Tibial nerve (tissue), 4 donors: Measurements from ENCODE around the gene CNST. TPM values are rescaled to one million over a fixed set of nuclear protein-coding genes. Genes with fewer than 3 reads are reported as not detected.

ENCODE experiments used
- DNase-seq, 2 donors: peaks; one replicate each; pipeline ENCODE4 v3.0.0-alpha.2; 2019; ENCODE audit warnings: low spot score in 2 of 2
- H3K27ac ChIP-seq, 4 donors: fragments of 200-600 bp; sonication (generic) in 3 of 4; one replicate each; pipeline ENCODE4 v1.5.1; 2017 to 2019; ENCODE audit warnings: mild to moderate bottlenecking in 1 of 4
- H3K27me3 ChIP-seq, 2 donors: fragments of 200-600 bp; sonication (generic) in 1 of 2; one replicate each; pipeline versions ENCODE4 v1.5.1 to v1.6.0; 2017 to 2019
- H3K36me3 ChIP-seq, 3 donors: fragments of 200-600 bp; sonication (generic); one replicate each; pipeline ENCODE4 v1.5.1; 2018 to 2019
- H3K4me1 ChIP-seq, 4 donors: fragments of 200-600 bp; sonication (generic) in 3 of 4; one replicate each; pipeline ENCODE4 v1.5.1; 2017 to 2019
- H3K4me3 ChIP-seq, 4 donors: fragments of 200-600 bp; sonication (generic) in 3 of 4; one replicate each; pipeline ENCODE4 v1.5.1; 2017 to 2019; ENCODE audit warnings: mild to moderate bottlenecking in 1 of 4, moderate library complexity in 1 of 4
- H3K9me3 ChIP-seq, 4 donors: fragments of 200-600 bp; sonication (generic) in 3 of 4; one replicate each; pipeline ENCODE4 v1.5.1; 2017 to 2019
- CTCF ChIP-seq, 5 experiments: fragments of 200-600 bp in 3 of 5; fragments of 450-650 bp in 2 of 5; sonication (generic) in 3 of 5; IDR thresholded peaks; one replicate each; pipeline ENCODE4 v1.5.1; 2016 to 2019; ENCODE audit warnings: antibody characterized with exemption in 5 of 5, mild to moderate bottlenecking in 3 of 5, moderate library complexity in 2 of 5
- EP300 ChIP-seq, 2 donors: sonication (generic); formaldehyde crosslinking; IDR thresholded peaks; one replicate each; pipeline ENCODE4 v1.6.1; 2017; ENCODE audit warnings: antibody characterized with exemption in 2 of 2, mild to moderate bottlenecking in 1 of 2
- POLR2A ChIP-seq, 2 donors: fragments of 450-650 bp; IDR thresholded peaks; one replicate each; pipeline ENCODE4 v1.6.1; 2017; ENCODE audit warnings: antibody characterized with exemption in 2 of 2, mild to moderate bottlenecking in 2 of 2, moderate library complexity in 2 of 2
- WGBS, 2 donors: methylation state at CpG; one replicate each; pipeline ENCODE4 v1.1.5; 2018; 5-methylcytosine and 5-hydroxymethylcytosine counted together
- total RNA-seq, 4 donors: library from RNA; depleted of rRNA; stranded (reverse); fragments of >200 nt; gene quantifications; one replicate each; pipeline ENCODE4 v1.1.0, GENCODE V29; 2016

Gene CNST
- total RNA-seq, 4 donors from 2014 or later: 16.5 to 20.3 (median 17.9) TPM

- TF ChIP-seq POLR2A (IDR thresholded peaks at IDR 0.05) (no peak), CTCF (IDR thresholded peaks at IDR 0.05) (no peak), EP300 (IDR thresholded peaks at IDR 0.05) (no peak)
- 0 to 3% methylated on average over 5 to 25 of the region's 25 CpGs for WGBS, 2 donors
- peak overlapping the region; percentile 76 to 95 (median 85) for H3K27ac ChIP-seq
- peaks cover 3 to 41% (median 27%) of the 10 kb centered on the region in 4 donors for H3K4me1 ChIP-seq
- H3K4me3 ChIP-seq: peak overlapping the region; percentile 54 to 96 (median 84)
- H3K27me3 ChIP-seq: no peaks in the 10 kb centered on the region
- H3K9me3 ChIP-seq: no peaks in the 10 kb centered on the region
- DNase-seq: no peak
- peaks cover 0 to 21% (median 2%) of the 10 kb centered on the region in 3 donors for H3K36me3 ChIP-seq
These were observed 517 bp upstream of the CNST start for GRCh38 chr1:246565751-246566127.

GRCh38 chr1:246566813-246567645, 773 bp downstream of the CNST start:
- Histone ChIP-seq H3K27me3 (no peaks in the 10 kb centered on the region), H3K4me1 (peaks cover 3 to 53% (median 27%) of the 10 kb centered on the region in 4 donors), H3K27ac (peak overlapping the region; percentile 76 to 95 (median 94)), H3K4me3 (peak overlapping the region; percentile 80 to 98 (median 92)), H3K9me3 (no peaks in the 10 kb centered on the region), H3K36me3 (peaks cover 0 to 14% (median 2%) of the 10 kb centered on the region in 3 donors)
- no peak for TF ChIP-seq CTCF (IDR thresholded peaks at IDR 0.05)
- TF ChIP-seq POLR2A (IDR thresholded peaks at IDR 0.05): no peak
- no peak for TF ChIP-seq EP300 (IDR thresholded peaks at IDR 0.05)
- peak in 1 of 2 donors; percentile 16 for DNase-seq
- 2% methylated on average over 24 to 25 of the region's 25 CpGs for WGBS, 2 donors

- Histone ChIP-seq H3K4me3 (peak overlapping the region; percentile 80 to 98 (median 92)), H3K9me3 (no peaks in the 10 kb centered on the region), H3K27ac (peak overlapping the region in 3 of 4 donors; percentile 94 to 95 (median 95)), H3K4me1 (peaks cover 3 to 58% (median 27%) of the 10 kb centered on the region in 4 donors), H3K36me3 (peaks cover 0 to 8% (median 2%) of the 10 kb centered on the region in 3 donors), H3K27me3 (no peaks in the 10 kb centered on the region)
- 59 to 62% methylated on average over 4 of the region's 4 CpGs for WGBS, 2 donors
- TF ChIP-seq EP300 (IDR thresholded peaks at IDR 0.05) (no peak), CTCF (IDR thresholded peaks at IDR 0.05) (no peak), POLR2A (IDR thresholded peaks at IDR 0.05) (no peak)
- no peak for DNase-seq
These were observed 1.5 kb downstream of the CNST start for GRCh38 chr1:246567646-246568235.

- TF ChIP-seq EP300 (IDR thresholded peaks at IDR 0.05) (no peak), POLR2A (IDR thresholded peaks at IDR 0.05) (no peak), CTCF (IDR thresholded peaks at IDR 0.05) (no peak)
- 47 to 58% methylated on average over 8 of the region's 8 CpGs for WGBS, 2 donors
- Histone ChIP-seq H3K9me3 (no peaks in the 10 kb centered on the region), H3K36me3 (no peaks in the 10 kb centered on the region), H3K27ac (peak overlapping the region in 3 of 4 donors; percentile 45 to 60 (median 54)), H3K4me3 (no peak overlapping the region), H3K4me1 (peaks cover 3 to 50% (median 27%) of the 10 kb centered on the region in 4 donors), H3K27me3 (no peaks in the 10 kb centered on the region)
- no peak for DNase-seq
These were observed 3.3 kb downstream of the CNST start for GRCh38 chr1:246569248-246570238.
